ENCODE measurements around the gene ARRDC4. TPM values are rescaled to one million over a fixed set of nuclear protein-coding genes. Genes with fewer than 3 reads are reported as not detected.

The ARRDC4 gene
- total and polyA plus RNA-seq, 9 of the 15 experiments (the other 6 are each of a cell fraction or from before 2014, with no cell fraction given) = 4.3 to 16.1 (median 14.4) TPM

- POLR2A ChIA-PET = interaction anchor here (1.0 kb wide), 1 partner anchor 9 kb away, joined by 3 read pairs; no protein-coding TSS in a partner anchor
- H3K9me3 ChIP-seq (replicated peaks; ENCODE audit: control insufficient read depth, insufficient read depth, low read depth, low read length) = no peaks in the 10 kb centered on the region
- H3K36me3 ChIP-seq (ENCODE audit: control insufficient read depth, insufficient read depth, low read length) = no peaks in the 10 kb centered on the region
- H3K79me2 ChIP-seq (ENCODE audit: control insufficient read depth, insufficient read depth, low read length) = no peaks in the 10 kb centered on the region
- H3K4me1 ChIP-seq (replicated peaks in 1 of 2; ENCODE audit: control insufficient read depth in 2 of 2, insufficient read depth in 2 of 2, low read length in 2 of 2) = no peaks in the 10 kb centered on the region
- H4K20me1 ChIP-seq (replicated peaks; ENCODE audit: control insufficient read depth, insufficient read depth, low read length) = no peaks in the 10 kb centered on the region
- no peak for DNase-seq (ENCODE audit: extremely low read depth in 1 of 4, low spot score in 3 of 4)
- H3K27ac ChIP-seq (ENCODE audit: extremely low read depth, low read depth, low read length) = no peak overlapping the region
- H3K9ac ChIP-seq (ENCODE audit: insufficient read depth in 1 of 2, low read depth in 2 of 2, low read length in 2 of 2) = no peak overlapping the region
- CTCF ChIA-PET (ENCODE audit: low intra/inter-chr PET ratio) = no interaction called here
- no peaks in the 10 kb centered on the region for H3K9me1 ChIP-seq (ENCODE audit: control insufficient read depth, insufficient read depth, low read length)
- FAIRE-seq = no peak
- no peak overlapping the region for H3K4me2 ChIP-seq (ENCODE audit: insufficient read depth, low read length)
- no peaks in the 10 kb centered on the region for H3K27me3 ChIP-seq (ENCODE audit: control insufficient read depth in 2 of 2, insufficient read depth in 2 of 2, low read length in 2 of 2)
- no peak overlapping the region for H3K4me3 ChIP-seq
- no TSS peak for BruUV-seq (replicated peaks)
- no peak overlapping the region for H2AFZ ChIP-seq (ENCODE audit: low read depth, low read length)
- in situ Hi-C loops (cut with MboI) (no loop called here), intact Hi-C loops (cut with micrococcal nuclease) (no loop called here)
- no peak for ATAC-seq
- 0% methylated on average over 4 of the region's 4 CpGs for whole genome bisulfite sequencing (ENCODE audit: insufficient coverage, low coverage, missing lambda C conversion rate)
- TF ChIP-seq RBM14 (IDR thresholded peaks at IDR 0.05; ENCODE audit: borderline replicate concordance, insufficient read depth, low read depth, low read length) (no peak), PKNOX1 (IDR thresholded peaks at IDR 0.05) (no peak), ZNF707 (CRISPR knock-in tag; conservative IDR thresholded peaks at IDR 0.05) (no peak), CHAMP1 (IDR thresholded peaks at IDR 0.05) (no peak), NCOA2 (IDR thresholded peaks at IDR 0.05; ENCODE audit: partially characterized antibody in 2 of 2) (no peak), HIVEP1 (CRISPR knock-in tag; IDR thresholded peaks at IDR 0.05) (no peak), MITF (IDR thresholded peaks at IDR 0.05) (no peak)
These were observed 48.7 kb downstream of the ARRDC4 start for GRCh38 chr15:98009169-98009568.
